Esophagus squamous epithelium (tissue), 5 donors: Measurements from ENCODE around the gene CDCA7L. TPM values are rescaled to one million over a fixed set of nuclear protein-coding genes. Genes with fewer than 3 reads are reported as not detected.

ENCODE experiments used
- DNase-seq: peaks from one replicate; lab custom pipeline; 2025; lab: John Stamatoyannopoulos, UW
- H3K27ac ChIP-seq, 4 donors: fragments of 200-600 bp; sonication (generic); one replicate each; pipeline ENCODE4 v1.5.1; 2016 to 2019; ENCODE audit warnings: mild to moderate bottlenecking in 1 of 4
- H3K27me3 ChIP-seq, 4 donors: fragments of 200-600 bp; sonication (generic); 1 replicate in 3 of 4; 2 replicates in 1 of 4; pipeline versions ENCODE4 v1.5.1 to v1.6.0; 2017 to 2021; ENCODE audit warnings: antibody characterized with exemption in 1 of 4
- H3K36me3 ChIP-seq, 3 donors: fragments of 200-600 bp; sonication (generic); one replicate each; pipeline ENCODE4 v1.5.1; 2016 to 2019
- H3K4me1 ChIP-seq, 3 donors: fragments of 200-600 bp; sonication (generic); one replicate each; pipeline ENCODE4 v1.5.1; 2017 to 2019
- H3K4me3 ChIP-seq, 4 donors: fragments of 200-600 bp; sonication (generic); 1 replicate in 3 of 4; 2 replicates in 1 of 4; pipeline ENCODE4 v1.5.1; 2016 to 2019; ENCODE audit warnings: mild to moderate bottlenecking in 2 of 4, moderate library complexity in 1 of 4
- H3K9me3 ChIP-seq, 3 donors: fragments of 200-600 bp; sonication (generic); one replicate each; pipeline ENCODE4 v1.5.1; 2016 to 2019
- POLR2A ChIP-seq, 4 donors: fragments of 450-650 bp; IDR thresholded peaks; one replicate each; pipeline ENCODE4 v1.6.1; 2017; ENCODE audit warnings: antibody characterized with exemption in 4 of 4, mild to moderate bottlenecking in 4 of 4, moderate library complexity in 3 of 4
- WGBS, 2 donors: methylation state at CpG; one replicate each; pipeline ENCODE4 v1.1.5; 2018; 5-methylcytosine and 5-hydroxymethylcytosine counted together
- intact Hi-C: fragments of 100-400 bp; cut with DNase I; formaldehyde crosslinking; loops from one replicate; pipeline ENCODE4 v1.15.0; 2022
- total RNA-seq, 4 donors: library from RNA; depleted of rRNA; stranded (reverse); fragments of >200 nt; gene quantifications; one replicate each; pipeline ENCODE4 v1.1.0, GENCODE V29; 2016
- TF ChIP-seq, protein P1 (sequence below), 6 experiments: fragments of 450-650 bp in 4 of 6; fragments of 200-600 bp in 2 of 6; sonication (generic) in 2 of 6; IDR thresholded peaks; one replicate each; pipeline ENCODE4 v1.5.1; 2016 to 2019; ENCODE audit warnings: antibody characterized with exemption in 6 of 6, mild to moderate bottlenecking in 4 of 6, moderate library complexity in 4 of 6
- donor health status: DM: yes; HTN: yes; CAD: no.

The CDCA7L gene
- total RNA-seq, 4 donors from 2014 or later: 5.0 to 21.6 (median 12.8) TPM

DNA sequence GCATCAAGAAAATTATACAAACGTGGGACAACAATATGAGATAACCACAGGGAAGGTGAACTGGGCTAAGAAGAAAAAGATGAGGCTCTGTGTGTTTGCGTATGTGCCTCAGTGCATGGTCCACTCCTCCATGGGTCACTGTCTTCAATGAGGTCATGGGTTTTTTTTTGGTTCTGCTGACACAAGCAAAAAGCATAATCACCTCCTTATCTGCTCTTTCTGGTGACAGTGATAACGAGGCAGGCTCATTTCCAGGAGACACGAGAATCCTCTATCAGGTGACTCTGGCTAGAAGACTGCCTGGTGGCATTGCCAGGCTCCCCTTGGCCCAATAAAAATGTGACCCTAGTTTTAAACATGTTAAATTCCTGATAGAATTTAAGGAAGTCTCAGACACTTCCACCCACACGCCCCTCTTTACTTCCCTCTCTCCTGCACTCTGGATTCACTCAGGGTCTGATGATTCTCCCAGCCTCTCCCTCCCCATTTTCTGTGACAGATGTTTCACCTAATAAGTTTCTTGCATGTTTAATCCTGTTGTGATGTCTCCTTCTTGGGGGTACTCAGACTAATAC, 35.3 kb upstream of the CDCA7L start:
- intact Hi-C loops: no loop called here
- WGBS, 2 donors: 68 to 74% methylated on average over 5 of the region's 5 CpGs
- H3K27ac ChIP-seq: no peak overlapping the region
- no peak for TF ChIP-seq POLR2A (IDR thresholded peaks at IDR 0.05)
- no peaks in the 10 kb centered on the region for H3K4me1 ChIP-seq
- no peaks in the 10 kb centered on the region for H3K9me3 ChIP-seq
- no peaks in the 10 kb centered on the region for H3K36me3 ChIP-seq
- no peak overlapping the region for H3K4me3 ChIP-seq
- no peaks in the 10 kb centered on the region for H3K27me3 ChIP-seq
- no peak for DNase-seq

DNA sequence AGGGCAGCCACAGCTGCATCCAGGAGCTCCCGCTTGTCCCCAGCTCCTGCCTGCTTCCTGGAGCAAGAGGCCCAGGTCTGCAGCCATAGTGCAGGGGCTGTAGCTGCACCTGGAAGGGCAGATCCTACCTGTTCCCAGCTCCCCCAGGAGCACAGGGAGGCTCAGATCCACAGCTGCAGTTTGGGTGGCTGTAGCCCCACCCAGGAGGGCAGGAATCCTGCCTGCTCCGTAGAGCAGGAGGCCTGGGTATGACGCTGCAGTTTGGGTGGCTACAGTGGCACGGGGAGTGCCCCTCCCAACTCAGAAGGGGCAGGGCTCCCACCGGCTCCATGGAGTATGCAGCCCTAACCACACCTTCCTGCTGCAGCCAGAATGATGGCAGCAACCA, 26.7 kb upstream of the CDCA7L start:
- Histone ChIP-seq H3K36me3 (no peaks in the 10 kb centered on the region), H3K9me3 (no peaks in the 10 kb centered on the region), H3K27ac (no peak overlapping the region), H3K4me1 (no peaks in the 10 kb centered on the region), H3K27me3 (no peaks in the 10 kb centered on the region), H3K4me3 (no peak overlapping the region)
- intact Hi-C loops: no loop called here
- 20 to 33% methylated on average over 4 of the region's 5 CpGs for WGBS, 2 donors
- DNase-seq: no peak
- TF ChIP-seq, protein P1, sequence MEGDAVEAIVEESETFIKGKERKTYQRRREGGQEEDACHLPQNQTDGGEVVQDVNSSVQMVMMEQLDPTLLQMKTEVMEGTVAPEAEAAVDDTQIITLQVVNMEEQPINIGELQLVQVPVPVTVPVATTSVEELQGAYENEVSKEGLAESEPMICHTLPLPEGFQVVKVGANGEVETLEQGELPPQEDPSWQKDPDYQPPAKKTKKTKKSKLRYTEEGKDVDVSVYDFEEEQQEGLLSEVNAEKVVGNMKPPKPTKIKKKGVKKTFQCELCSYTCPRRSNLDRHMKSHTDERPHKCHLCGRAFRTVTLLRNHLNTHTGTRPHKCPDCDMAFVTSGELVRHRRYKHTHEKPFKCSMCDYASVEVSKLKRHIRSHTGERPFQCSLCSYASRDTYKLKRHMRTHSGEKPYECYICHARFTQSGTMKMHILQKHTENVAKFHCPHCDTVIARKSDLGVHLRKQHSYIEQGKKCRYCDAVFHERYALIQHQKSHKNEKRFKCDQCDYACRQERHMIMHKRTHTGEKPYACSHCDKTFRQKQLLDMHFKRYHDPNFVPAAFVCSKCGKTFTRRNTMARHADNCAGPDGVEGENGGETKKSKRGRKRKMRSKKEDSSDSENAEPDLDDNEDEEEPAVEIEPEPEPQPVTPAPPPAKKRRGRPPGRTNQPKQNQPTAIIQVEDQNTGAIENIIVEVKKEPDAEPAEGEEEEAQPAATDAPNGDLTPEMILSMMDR (IDR thresholded peaks at IDR 0.05): no peak
- no peak for TF ChIP-seq POLR2A (IDR thresholded peaks at IDR 0.05)

DNA sequence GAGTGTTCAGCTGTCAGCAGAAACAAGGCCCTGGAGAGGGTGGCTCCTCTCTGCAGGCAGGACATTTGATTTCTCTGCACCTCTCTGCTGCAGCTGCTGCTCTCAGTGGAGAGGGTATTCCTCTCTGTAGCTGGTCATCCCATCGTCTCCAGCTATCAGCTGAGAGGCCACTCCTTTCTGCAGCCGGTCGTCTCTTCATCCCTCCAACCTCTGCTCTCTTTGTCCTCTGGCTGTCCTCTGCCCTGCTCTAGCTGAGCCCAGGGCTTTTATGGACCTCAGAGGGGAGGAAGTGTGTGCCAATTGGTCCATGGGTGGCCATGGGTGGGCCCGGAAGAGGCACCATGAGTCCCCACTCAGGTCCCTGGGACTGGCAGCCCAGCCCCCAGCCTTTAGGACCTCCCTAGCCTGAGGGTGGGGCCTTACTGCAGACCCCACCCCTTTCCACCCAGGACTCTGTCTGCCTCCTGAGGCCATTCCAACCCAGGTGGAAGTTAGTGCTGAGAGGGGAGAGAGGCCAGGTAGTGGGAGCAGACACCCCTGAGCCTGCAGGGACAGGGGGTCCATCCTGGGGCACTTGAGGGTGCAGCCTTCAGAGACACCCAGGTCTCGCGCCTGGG, 26.2 kb upstream of the CDCA7L start:
- H3K9me3 ChIP-seq: no peaks in the 10 kb centered on the region
- no peak overlapping the region for H3K27ac ChIP-seq
- H3K4me3 ChIP-seq: no peak overlapping the region
- H3K4me1 ChIP-seq: no peaks in the 10 kb centered on the region
- no peaks in the 10 kb centered on the region for H3K27me3 ChIP-seq
- 79 to 80% methylated on average over 1 to 3 of the region's 6 CpGs for WGBS, 2 donors
- intact Hi-C loops: no loop called here
- DNase-seq: no peak
- H3K36me3 ChIP-seq: no peaks in the 10 kb centered on the region
- no peak for TF ChIP-seq POLR2A (IDR thresholded peaks at IDR 0.05)
- TF ChIP-seq, protein P1 (IDR thresholded peaks at IDR 0.05): no peak

DNA sequence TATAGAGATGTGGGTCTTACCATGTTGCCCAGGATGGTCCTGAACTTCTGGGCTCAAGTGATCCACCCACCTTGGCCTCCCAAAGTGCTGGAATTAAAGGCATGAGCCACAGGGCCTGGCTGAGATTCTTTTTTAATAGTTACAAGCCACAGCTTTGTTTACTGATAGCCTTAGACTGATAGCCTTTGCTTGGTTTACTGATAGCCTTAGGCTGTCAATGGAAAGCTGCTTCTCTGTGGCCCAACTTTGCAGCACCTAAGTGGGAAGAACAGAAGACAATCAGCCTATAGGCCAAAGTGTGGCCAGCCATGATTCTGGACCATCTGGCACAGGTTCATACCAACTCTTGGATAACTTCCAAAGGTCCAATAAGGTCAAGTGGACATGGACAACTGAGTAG, 24.1 kb upstream of the CDCA7L start:
- H3K9me3 ChIP-seq: no peaks in the 10 kb centered on the region
- H3K36me3 ChIP-seq: no peaks in the 10 kb centered on the region
- no peak overlapping the region for H3K27ac ChIP-seq
- H3K4me1 ChIP-seq: no peaks in the 10 kb centered on the region
- intact Hi-C loops: no loop called here
- H3K4me3 ChIP-seq: no peak overlapping the region
- no peak for TF ChIP-seq POLR2A (IDR thresholded peaks at IDR 0.05)
- TF ChIP-seq, protein P1 (IDR thresholded peaks at IDR 0.05): no peak
- no peaks in the 10 kb centered on the region for H3K27me3 ChIP-seq
- no peak for DNase-seq

DNA sequence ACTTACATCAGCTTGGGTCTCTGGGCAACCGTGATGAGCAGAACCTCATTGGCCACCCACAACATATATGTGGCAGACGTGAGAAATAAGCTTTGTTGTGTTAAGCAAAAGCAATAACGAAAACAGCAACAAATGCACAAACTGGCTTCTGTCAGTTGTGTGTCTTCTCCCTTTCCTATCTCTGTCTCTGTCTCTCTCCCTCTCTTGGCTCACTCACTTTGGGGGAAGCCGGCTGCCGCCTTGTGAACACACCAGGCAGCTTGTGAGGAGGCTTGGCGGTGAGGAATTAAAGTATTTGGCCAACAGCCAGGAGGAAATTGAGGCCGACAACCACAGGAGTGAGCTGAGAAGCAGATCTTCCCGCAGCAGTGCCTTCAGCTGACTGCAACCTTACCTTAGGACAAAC, 21.9 kb upstream of the CDCA7L start:
- intact Hi-C loops: no loop called here
- no peak for DNase-seq
- no peaks in the 10 kb centered on the region for H3K27me3 ChIP-seq
- no peak overlapping the region for H3K4me3 ChIP-seq
- H3K27ac ChIP-seq: no peak overlapping the region
- TF ChIP-seq, protein P1 (IDR thresholded peaks at IDR 0.05): no peak
- TF ChIP-seq POLR2A (IDR thresholded peaks at IDR 0.05): no peak
- H3K9me3 ChIP-seq: no peaks in the 10 kb centered on the region
- H3K4me1 ChIP-seq: no peaks in the 10 kb centered on the region
- WGBS, 2 donors: 55 to 76% methylated on average over 7 to 8 of the region's 8 CpGs
- no peaks in the 10 kb centered on the region for H3K36me3 ChIP-seq
